OCI-LY7 (cell line): ENCODE measurements around the gene SPCS3.
A peak's percentile ranks its signal among the peaks of the same experiment; 100 is the strongest.

Experiments used
- CTCF ChIP-seq: fragments of 200-600 bp; sonication (generic); conservative IDR thresholded peaks from 2 replicates; pipeline ENCODE4 v1.5.1; 2014; ENCODE audit warnings: mild to moderate bottlenecking, antibody characterized with exemption, low read length, moderate library complexity, mixed read lengths
- EZH2phosphoT487 ChIP-seq: fragments of 200-600 bp; sonication (generic); IDR thresholded peaks from 2 replicates; pipeline ENCODE4 v1.6.1; 2018; ENCODE audit warnings: low read depth, borderline replicate concordance, mild to moderate bottlenecking, mixed run types, antibody characterized with exemption, low read length, moderate library complexity, mixed read lengths

- TF ChIP-seq CTCF = peak; percentile 74
- TF ChIP-seq EZH2phosphoT487 = no peak
Measured at GRCh38 chr4:176277162-176277904, 42.4 kb upstream of the SPCS3 start.
